Thoracic aorta (tissue), 2 donors: ENCODE measurements around the gene SLC25A36. TPM values are rescaled to one million over a fixed set of nuclear protein-coding genes. Genes with fewer than 3 reads are reported as not detected.

Experiments
- ATAC-seq: fragments of 150-250 bp; one replicate; pipeline ENCODE4 v1.8.0; 2017; ENCODE audit warnings: low read depth; ENCODE audit not compliant: insufficient number of reproducible peaks, low FRiP score
- DNase-seq: peaks from one replicate; pipeline ENCODE4 v3.0.0-alpha.2; 2020; ENCODE audit warnings: low spot score
- H3K27ac ChIP-seq, 2 donors: fragments of 200-600 bp; sonication (generic); 1 replicate in 1 of 2; 2 replicates in 1 of 2; pipeline ENCODE4 v1.5.1; 2016; ENCODE audit warnings: mild to moderate bottlenecking in 2 of 2, moderate library complexity in 2 of 2
- H3K27me3 ChIP-seq: fragments of 200-600 bp; sonication (generic); replicated peaks from 2 replicates; pipeline ENCODE4 v1.6.0; 2016; ENCODE audit warnings: mild to moderate bottlenecking; ENCODE audit not compliant: insufficient read depth
- H3K36me3 ChIP-seq: fragments of 200-600 bp; sonication (generic); one replicate; pipeline ENCODE4 v1.5.1; 2016
- H3K4me1 ChIP-seq, 2 donors: fragments of 200-600 bp; sonication (generic); 1 replicate in 1 of 2; 2 replicates in 1 of 2; pipeline versions ENCODE4 v1.5.1 to v1.6.0; 2016; ENCODE audit warnings: low read depth in 2 of 2, mild to moderate bottlenecking in 1 of 2; ENCODE audit not compliant: control insufficient read depth in 1 of 2
- H3K4me3 ChIP-seq: fragments of 200-600 bp; sonication (generic); 2 replicates; pipeline ENCODE4 v1.5.1; 2016; ENCODE audit warnings: mild to moderate bottlenecking
- H3K9me3 ChIP-seq: fragments of 200-600 bp; sonication (generic); 2 replicates; pipeline ENCODE4 v1.5.1; 2016
- CTCF ChIP-seq: fragments of 200-600 bp; sonication (generic); IDR thresholded peaks from one replicate; pipeline ENCODE4 v1.5.1; 2019; ENCODE audit warnings: antibody characterized with exemption
- total RNA-seq, 2 donors: library from RNA; depleted of rRNA; stranded (reverse); fragments of >200 nt; gene quantifications; one replicate each; pipeline versions ENCODE4 v1.1.0 to v1.2.3, GENCODE V29; 2016

SLC25A36 gene
- total RNA-seq, 2 donors from 2014 or later: 56.7 to 149 TPM

GRCh38 chr3:140995881-140996280 lies 54.2 kb downstream of the SLC25A36 start:
- Histone ChIP-seq H3K27me3 (no peaks in the 10 kb centered on the region), H3K4me3 (no peak overlapping the region), H3K36me3 (no peaks in the 10 kb centered on the region), H3K4me1 (no peaks in the 10 kb centered on the region), H3K27ac (no peak overlapping the region), H3K9me3 (no peaks in the 10 kb centered on the region)
- no peak for TF ChIP-seq CTCF
- no peak for DNase-seq
- no peak for ATAC-seq

- Histone ChIP-seq H3K27ac (no peak overlapping the region), H3K4me1 (no peaks in the 10 kb centered on the region), H3K4me3 (no peak overlapping the region), H3K27me3 (no peaks in the 10 kb centered on the region), H3K36me3 (no peaks in the 10 kb centered on the region), H3K9me3 (no peaks in the 10 kb centered on the region)
- TF ChIP-seq CTCF: peak; percentile 65
- DNase-seq (peak; percentile 13), ATAC-seq (peak; percentile 55)
Observed at GRCh38 chr3:141000027-141000663, 58.5 kb downstream of the SLC25A36 start.

GRCh38 chr3:141000686-141001085 lies 59.0 kb downstream of the SLC25A36 start:
- Histone ChIP-seq H3K9me3 (no peaks in the 10 kb centered on the region), H3K4me1 (no peaks in the 10 kb centered on the region), H3K27ac (no peak overlapping the region), H3K27me3 (no peaks in the 10 kb centered on the region), H3K36me3 (no peaks in the 10 kb centered on the region), H3K4me3 (no peak overlapping the region)
- ATAC-seq (no peak), DNase-seq (no peak)
- TF ChIP-seq CTCF: no peak

- Histone ChIP-seq H3K4me3 (no peak overlapping the region), H3K4me1 (no peaks in the 10 kb centered on the region), H3K27ac (no peak overlapping the region), H3K9me3 (no peaks in the 10 kb centered on the region), H3K36me3 (no peaks in the 10 kb centered on the region), H3K27me3 (no peaks in the 10 kb centered on the region)
- ATAC-seq (no peak), DNase-seq (no peak)
- no peak for TF ChIP-seq CTCF
Observed at GRCh38 chr3:141006344-141006743, 64.7 kb downstream of the SLC25A36 start.

GRCh38 chr3:141009496-141009895 lies 67.9 kb downstream of the SLC25A36 start:
- Histone ChIP-seq H3K4me3 (no peak overlapping the region), H3K9me3 (no peaks in the 10 kb centered on the region), H3K27ac (no peak overlapping the region), H3K36me3 (no peaks in the 10 kb centered on the region), H3K4me1 (no peaks in the 10 kb centered on the region), H3K27me3 (no peaks in the 10 kb centered on the region)
- no peak for DNase-seq
- no peak for ATAC-seq
- no peak for TF ChIP-seq CTCF
